Ureter (tissue), 1 donor: ENCODE results near the gene NR2F2. TPM values are rescaled to one million over a fixed set of nuclear protein-coding genes. Genes with fewer than 3 reads are reported as not detected.

ENCODE experiments used
- DNase-seq: peaks from one replicate; pipeline ENCODE4 v3.0.0-alpha.2; 2020; ENCODE audit warnings: low spot score
- total RNA-seq: library from RNA; stranded (reverse); gene quantifications from one replicate; pipeline ENCODE4 v1.2.4, GENCODE V29; 2023
- donor health status: DM: yes; HTN: yes; CAD: no.

NR2F2 gene
- total RNA-seq, 1 donor from 2014 or later = 90.8 TPM

GRCh38 chr15:96353416-96353929, 23.0 kb downstream of the NR2F2 start:
- DNase-seq = no peak

DNA sequence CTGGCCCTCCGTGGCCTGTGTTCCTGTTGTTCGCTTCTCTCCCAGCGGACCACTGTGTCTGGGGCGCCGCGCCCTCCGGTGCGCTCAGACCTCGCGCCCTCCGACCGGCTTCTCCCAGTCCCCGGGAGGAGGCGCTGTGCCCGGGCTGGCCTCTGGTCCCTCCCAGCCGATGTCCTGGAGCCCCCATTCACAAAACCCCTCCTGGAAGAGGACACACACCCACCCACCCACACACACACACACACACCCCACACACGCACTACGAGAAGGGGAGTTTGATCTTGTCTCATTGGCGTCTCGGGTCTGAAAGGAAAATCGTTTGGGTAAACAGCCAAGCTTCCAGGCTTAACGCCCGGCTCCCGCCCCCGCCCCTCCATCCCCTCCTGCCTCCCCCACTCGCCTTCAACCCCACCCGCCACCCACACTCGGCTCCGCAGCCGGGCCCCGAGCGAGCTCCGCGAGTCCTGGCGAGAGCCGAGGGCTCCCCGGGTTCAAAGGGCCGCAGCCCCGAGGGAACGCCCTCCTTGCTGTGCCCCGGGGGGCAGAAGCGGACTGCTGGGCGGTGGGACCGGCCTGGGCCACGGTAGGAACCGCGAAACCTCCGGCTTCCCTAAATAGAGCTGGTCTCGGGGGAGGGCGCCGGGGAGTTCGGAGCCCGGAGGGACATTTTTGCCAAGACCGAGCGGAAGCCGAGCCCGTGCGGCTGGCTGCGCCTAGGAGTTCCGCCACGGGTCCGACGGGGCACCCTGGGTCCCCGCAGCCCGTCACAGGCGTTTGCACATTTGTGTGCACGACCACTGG, 23.6 kb downstream of the NR2F2 start:
- DNase-seq = no peak

GRCh38 chr15:96354731-96355567, 24.4 kb downstream of the NR2F2 start:
- no peak for DNase-seq

DNA sequence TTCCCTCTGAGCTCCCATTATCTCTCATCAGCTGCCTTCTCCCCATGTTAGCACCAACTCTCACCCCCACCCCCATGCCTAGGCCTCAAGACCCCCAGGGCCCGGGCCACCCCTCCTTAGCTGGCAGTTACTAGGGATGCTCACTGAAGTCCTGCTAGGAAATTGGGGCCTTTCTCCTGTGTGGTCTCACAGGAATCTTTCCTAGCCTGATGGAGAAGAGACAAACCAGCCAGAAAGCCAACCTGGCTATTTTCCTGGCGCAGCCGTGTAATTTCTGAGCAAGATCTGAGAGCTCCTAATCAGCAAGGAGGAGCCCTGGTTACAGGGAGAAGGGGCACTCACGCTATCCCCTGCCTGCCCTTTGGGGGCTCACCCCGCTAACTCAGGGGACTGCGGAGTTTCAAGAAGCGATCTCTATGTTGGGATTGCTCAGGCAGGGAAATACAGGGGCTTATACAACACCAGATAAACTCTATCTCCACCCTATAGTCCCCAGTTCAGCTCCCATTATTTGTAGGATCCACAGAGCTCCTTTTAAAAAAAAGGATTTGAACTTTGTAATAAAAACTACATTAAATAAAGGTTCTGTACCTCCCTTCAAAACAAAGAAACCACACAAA, 25.2 kb downstream of the NR2F2 start:
- no peak for DNase-seq

DNA sequence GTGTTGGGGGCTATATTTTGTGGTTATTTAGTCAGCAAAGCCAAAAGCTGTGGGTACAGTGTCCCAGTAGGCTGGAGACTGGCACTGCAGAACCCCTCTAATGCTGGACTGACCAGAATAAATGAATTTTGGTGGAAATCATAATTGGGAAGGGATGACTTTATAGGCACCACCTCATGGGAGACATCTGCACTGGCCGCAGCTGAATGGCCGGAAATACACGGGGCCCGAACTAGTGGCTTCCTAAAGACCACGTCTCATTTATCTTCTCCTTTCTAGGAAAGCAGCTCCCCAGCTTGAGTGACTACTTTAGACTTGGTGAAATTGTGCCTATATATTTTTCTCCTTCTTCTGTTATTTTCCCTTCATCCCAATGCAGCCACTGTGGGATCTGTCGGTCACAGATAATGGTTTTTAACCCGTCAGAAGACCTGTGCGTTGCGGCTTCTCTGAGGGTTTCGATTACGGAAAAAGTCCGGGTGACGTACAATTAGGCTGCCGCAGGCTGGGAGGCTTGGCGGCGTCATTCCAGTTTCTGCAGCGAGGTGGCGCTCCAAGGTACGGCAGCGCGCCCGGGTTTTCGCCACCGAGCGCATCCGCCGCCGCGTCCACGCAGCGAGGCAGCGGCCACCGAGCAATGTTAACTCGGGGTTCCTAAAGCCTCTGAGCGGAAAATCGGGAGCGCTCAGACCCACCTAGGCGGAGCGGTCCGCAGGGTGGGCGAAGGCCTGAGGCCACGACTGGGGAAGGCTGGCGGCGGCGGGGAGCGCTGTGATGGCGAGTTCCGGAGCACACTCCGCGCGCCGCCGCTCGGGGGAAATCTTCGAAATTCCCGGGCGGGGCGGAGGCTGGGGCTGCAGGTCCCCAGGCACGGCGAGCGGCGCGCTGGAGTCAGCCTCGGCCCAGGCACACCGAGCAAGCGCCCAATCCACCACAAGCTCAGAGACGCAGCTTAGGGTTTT, 26.3 kb downstream of the NR2F2 start:
- peak; percentile 84 for DNase-seq

- no peak for DNase-seq
These were observed 27.7 kb downstream of the NR2F2 start for GRCh38 chr15:96358001-96358801.

DNA sequence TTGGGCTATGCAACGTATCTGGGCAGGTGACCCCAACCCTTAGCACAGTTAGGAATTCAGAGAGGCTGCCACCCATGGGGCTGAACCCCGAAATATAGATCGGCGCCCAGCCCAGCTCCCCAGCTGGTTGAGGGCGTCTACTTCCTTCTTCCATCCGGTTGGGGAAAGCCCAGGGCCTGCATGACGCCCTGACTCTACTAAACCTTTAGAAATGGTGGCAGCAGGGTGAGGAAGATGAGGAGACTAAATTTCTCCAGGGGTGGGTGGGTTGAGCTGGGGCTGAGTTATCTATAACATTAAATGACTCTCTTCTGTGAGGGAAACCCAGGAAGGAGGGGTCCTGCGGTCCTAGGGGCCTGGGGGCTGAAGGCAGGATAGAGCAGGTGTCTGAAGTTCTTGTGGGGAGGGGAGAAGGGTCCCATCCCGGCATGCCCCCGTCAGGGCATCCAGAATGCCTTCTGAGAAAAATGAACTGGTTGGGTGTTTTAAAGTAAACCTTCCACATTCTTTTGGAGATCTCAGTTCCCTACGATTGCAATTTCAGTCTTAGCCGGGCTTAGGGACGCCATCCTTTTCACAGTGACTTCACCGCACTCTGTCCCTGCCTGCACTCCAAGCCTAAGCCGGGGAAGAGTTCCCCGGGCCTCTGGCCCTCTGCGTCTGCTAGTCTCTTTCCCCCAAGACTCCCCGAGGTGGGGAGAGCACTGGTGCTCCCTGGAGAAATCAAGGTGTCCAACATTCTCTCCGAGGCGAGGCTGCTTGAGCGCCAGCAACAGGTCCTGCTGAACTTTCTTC, 28.5 kb downstream of the NR2F2 start:
- DNase-seq = no peak

DNA sequence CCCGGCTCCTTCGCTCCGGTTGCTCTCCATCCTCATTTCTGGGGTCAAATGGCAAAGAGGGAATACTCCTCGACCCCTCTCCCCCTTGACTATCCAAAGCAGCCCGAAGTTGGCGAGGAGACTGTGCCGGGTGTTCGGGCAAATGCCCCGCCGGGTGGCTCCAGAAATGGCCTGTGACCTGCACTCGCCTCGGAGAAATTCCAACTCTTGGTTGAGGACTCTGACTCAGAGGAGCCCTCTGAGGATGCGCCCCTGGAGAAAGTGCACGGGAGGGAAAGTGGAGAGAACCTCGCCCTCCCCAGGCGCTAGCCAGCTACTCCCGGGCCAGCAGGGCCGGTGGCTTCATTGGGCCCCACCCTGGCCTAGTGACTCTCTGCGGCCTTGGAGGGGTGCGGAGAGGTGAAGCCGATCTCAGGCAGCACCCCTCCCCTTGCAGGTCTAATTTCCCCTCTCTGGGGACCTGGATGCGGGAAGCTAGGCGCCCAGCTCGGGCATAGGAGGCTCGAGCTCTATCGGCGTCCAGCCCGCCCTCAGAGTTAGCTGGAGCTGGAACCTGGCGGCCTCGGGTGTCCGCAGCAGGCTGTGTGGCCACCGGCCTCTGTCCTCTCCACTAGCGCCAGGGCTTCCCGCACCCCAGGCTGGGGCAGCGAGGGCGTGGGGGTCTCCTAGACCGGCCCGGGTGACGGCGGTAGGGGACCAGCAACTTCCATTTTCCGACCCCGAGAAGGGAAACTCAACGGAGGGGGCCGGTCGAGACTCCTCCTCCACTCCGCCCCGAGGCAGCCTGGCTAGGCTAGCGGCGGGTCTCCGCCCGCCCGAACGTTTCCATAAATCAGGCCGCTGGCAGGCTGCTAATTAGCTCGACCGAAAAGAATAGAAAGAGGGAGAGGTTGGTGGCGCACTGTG, 29.4 kb downstream of the NR2F2 start:
- DNase-seq = no peak

GRCh38 chr15:96360581-96361308, 30.2 kb downstream of the NR2F2 start:
- no peak for DNase-seq

DNA sequence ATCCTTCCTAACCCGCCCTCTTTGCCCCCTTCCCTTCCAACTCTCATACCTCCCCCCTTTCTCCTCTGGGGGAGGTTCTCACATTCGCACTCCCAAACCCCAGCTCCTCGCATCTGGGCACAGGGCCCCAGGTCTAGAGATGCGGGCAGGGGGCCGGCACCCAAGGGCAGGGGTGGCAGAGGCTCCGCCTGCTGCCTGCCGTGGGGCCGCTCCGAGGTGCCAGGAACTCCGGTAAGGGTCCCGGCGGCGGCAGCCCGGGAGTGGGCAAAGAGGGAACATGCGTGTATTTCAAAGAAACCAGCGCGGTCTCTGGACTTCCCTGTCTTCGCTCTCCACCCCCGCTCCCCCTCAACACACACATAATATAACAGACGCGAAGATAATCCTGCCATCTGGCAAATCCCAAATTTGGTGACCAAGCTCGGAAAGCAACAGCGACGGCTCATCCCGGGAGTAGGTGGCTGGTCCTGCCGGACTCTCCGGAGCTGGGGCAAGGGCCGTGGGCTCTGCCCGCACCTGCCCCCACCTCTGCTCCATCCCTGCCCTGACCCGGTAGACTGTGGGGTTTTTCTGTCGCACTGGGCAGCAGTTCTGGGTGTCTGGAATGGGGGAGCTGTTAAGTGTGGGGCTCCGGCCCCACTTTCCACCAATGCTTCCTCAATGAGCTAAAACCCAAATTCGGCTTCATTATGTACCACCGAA, 31.0 kb downstream of the NR2F2 start:
- no peak for DNase-seq

DNA sequence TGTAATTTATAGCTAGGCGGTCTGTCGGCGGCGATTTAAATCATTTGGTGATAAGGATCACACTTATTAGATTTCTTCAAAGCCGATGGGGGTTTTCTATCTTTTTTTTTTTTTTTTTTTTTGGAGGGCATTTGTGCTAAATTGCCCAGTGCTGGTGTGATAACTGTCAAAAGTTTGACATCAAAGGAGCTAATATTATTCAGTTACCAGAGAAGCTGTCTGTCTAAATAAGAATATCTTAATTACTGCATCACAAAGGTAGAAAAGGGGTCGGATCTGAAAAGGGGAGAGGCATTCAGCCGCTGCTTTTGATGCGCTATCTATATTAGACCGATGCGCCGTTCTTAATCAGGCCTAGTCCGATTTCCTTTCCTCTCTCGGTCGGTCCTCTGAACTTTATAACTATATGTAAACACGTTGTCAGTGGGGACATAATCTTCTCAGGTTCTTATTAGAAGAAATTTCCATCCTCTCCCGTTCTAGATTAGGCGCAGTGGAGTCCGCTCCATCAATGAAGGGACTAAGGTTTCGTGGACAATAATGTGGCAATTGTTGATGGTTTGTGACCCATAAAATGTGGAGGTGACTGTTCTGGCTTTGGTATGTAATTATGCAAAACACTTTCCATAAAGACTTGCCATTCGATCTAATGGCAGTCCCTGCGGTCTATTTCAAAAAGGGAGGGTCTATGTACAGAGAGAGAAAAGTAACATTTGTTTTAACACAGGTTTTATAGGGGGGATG, 31.7 kb downstream of the NR2F2 start:
- DNase-seq = no peak

DNA sequence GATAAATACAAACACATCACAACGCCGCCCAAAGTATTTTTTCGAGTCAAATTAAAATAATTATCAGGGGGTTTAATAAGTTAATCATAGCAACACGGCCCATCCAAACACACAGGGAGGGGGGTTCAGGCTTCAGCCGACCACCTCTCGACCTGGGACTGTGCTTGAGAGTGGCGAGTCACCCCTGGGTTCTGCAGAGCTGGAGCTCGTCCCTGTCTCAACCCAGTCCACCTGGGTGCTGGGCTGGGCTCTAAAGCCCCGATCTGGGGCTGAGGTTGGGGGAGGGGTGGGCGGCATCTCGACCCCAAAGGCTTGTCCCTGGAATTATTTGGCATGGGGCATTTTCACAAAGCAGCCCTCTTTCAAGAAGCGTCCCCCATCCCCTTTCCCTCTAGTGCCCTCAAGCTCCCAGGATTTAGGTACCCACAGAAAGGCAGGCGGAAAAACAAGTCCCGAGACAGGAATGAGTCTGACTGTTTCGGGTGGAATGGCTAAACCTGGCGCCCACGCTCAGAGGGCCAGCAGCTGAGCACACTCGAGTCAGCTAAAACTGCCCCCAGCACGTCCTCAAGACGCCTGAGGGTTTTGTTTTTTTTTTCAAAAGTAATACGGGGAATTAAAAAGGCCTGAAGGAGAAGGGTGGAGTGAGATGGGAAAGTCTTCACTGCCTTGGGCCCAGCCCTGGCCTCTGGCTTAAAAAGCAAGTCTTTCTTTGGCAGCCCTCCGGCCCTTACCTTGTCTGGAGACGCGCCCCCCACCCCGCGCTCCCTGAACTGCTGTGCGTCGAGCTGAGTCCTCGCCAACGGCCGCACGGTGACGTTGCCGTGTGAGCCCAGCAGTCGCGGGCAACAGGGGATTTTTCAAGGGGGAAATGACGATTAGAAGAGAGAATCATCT, 32.5 kb downstream of the NR2F2 start:
- no peak for DNase-seq

GRCh38 chr15:96363707-96364106, 33.2 kb downstream of the NR2F2 start:
- DNase-seq = no peak

- DNase-seq = no peak
These were observed 35.5 kb downstream of the NR2F2 start for GRCh38 chr15:96365781-96366525.

DNA sequence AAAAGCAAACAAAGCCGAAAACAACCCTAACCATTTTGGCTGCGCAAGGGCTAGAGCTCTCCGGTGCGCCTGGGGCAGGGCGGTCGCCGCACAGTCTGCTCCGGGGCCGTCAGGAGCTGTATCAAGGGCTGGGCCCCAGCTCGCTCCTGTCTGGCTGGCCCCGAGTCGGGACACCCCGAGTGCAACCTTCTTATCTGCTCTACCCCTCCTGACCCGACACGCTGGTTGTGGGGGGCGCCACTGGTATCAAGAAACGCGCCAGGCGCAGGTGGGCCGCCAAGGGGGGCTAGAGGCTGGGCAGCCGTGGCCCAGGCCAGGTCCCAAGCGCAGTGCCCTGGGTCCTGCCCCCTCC, 36.0 kb downstream of the NR2F2 start:
- no peak for DNase-seq
